Measurements from ENCODE around the gene BDKRB2.

- TF ChIP-seq EZH2 (IDR thresholded peaks at IDR 0.05): no peak
- TF ChIP-seq POLR2AphosphoS5 (IDR thresholded peaks at IDR 0.05; ENCODE audit: borderline replicate concordance, low read depth, low read length): no peak
- no peak for TF ChIP-seq FOXP2 (optimal IDR thresholded peaks at IDR 0.05; ENCODE audit: control extremely low read depth, extremely low read length, insufficient read depth)
Observed at GRCh38 chr14:96232506-96232905, 27.9 kb downstream of the BDKRB2 start.
